Measurements from ENCODE around the gene PPP3CA.

DNA sequence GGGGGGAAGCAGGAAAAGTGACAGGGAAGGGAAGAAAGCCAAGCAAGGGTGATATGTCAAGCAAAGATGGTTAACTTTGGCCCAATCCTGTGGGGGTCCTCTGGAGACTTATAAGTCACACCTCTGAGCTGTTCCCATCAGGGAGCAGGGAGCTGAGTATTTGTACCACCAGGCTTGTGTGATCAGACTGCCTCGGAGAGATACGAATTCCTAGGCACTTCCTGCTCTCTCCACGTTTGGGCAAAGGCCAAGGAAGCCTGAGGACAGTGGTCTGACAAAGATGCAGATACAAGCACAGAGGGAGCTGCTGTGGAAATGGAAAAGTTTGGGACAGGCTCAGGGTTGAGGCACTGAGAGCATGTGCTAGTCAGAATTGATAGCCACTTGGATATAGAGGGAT, 10.4 kb upstream of the PPP3CA start:
- TF ChIP-seq EZH2phosphoT487 (IDR thresholded peaks at IDR 0.05; ENCODE audit: insufficient read depth, low read depth) = no peak
- TF ChIP-seq EZH2 (IDR thresholded peaks at IDR 0.05; ENCODE audit: insufficient read depth, poor library complexity, severe bottlenecking) = no peak
